Measurements from ENCODE around the gene CORO2B. TPM values are rescaled to one million over a fixed set of nuclear protein-coding genes. Genes with fewer than 3 reads are reported as not detected.

CORO2B gene
- total and polyA plus RNA-seq, 2 of the 4 experiments (the other 2 are of a cell fraction) = 9.3 to 39.3 TPM

DNA sequence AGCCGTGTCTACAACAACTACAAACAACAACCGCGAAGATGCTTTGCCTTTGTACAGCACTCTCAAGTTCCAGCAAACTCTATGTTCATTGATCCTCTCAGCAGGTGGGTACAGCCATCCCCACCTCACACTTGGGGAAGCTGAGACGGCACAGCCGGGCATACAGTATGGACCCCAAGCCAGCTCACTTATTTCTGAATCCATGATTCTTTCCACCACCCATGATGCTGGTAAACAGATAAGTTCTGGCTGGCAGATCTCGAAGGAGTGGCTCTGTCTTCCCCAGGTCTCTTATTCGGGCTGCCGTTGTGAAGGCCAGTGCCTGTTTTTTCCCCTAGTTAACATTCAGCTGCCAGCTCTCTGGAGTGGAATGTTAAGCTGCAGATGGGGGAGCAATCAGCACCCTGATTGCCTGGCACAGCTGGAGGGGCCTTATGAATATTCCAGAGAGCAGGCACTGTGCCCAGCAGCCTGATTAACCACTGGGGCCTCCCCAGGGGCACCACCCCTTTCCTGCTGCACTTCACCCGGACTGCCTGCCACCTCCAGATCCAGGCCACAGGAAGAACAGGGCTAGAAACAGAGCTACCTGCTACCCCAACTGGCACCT is 73.2 kb downstream of the CORO2B start:
- Histone ChIP-seq H3K4me1 (ENCODE audit: control insufficient read depth, insufficient read depth, low read length) (peaks cover 2% of the 10 kb centered on the region; the same call in 1 of the 2 replicates), H3K9me3 (ENCODE audit: control insufficient read depth, insufficient read depth, low read length) (no peaks in the 10 kb centered on the region), H3K18ac (ENCODE audit: low read depth, low read length) (no peak overlapping the region), H4K8ac (ENCODE audit: low read depth in 2 of 2, low read length in 2 of 2) (no peak overlapping the region), H3K56ac (ENCODE audit: extremely low read depth, insufficient read depth, low read length) (0 out of 2 replicates have a peak overlapping the region, but pooled peaks have one; percentile 5), H2BK15ac (ENCODE audit: low read depth, low read length) (no peak overlapping the region), H3K27ac (ENCODE audit: insufficient read depth, low read length) (no peak overlapping the region), H4K91ac (ENCODE audit: insufficient read depth, low read depth, low read length) (no peak overlapping the region), H3K27me3 (ENCODE audit: control insufficient read depth, insufficient read depth, low read length) (no peaks in the 10 kb centered on the region), H3K79me1 (ENCODE audit: low read depth in 1 of 2, low read length in 2 of 2) (no peaks in the 10 kb centered on the region; a peak in 1 of 4 replicates), H4K5ac (ENCODE audit: low read depth, low read length) (no peak overlapping the region), H3K4me3 (ENCODE audit: insufficient read depth, low read depth, low read length) (no peak overlapping the region), H3K14ac (replicated peaks; ENCODE audit: low read depth, low read length) (no peak overlapping the region), H3K9ac (ENCODE audit: low read depth, low read length) (no peak overlapping the region), H2BK20ac (ENCODE audit: low read depth, low read length) (no peak overlapping the region), H3K36me3 (ENCODE audit: control insufficient read depth, insufficient read depth, low read length) (no peaks in the 10 kb centered on the region; the same call in 1 of the 2 replicates), H2BK5ac (ENCODE audit: low read depth, low read length, poor library complexity, severe bottlenecking) (no peak overlapping the region), H3K4me2 (ENCODE audit: low read depth, low read length) (no peak overlapping the region), H4K20me1 (ENCODE audit: insufficient read depth, low read length) (no peaks in the 10 kb centered on the region; the same call in 1 of the 2 replicates), H2BK120ac (ENCODE audit: low read depth, low read length) (no peak overlapping the region), H3K23ac (ENCODE audit: low read depth, low read length) (no peak overlapping the region), H3K9me1 (ENCODE audit: insufficient read depth, low read length) (peaks cover 8% of the 10 kb centered on the region; the same call in 1 of the 2 replicates), H2AK9ac (replicated peaks; ENCODE audit: low read depth, low read length, poor library complexity) (no peak overlapping the region), H2AFZ (replicated peaks; ENCODE audit: low read length, poor library complexity) (no peak overlapping the region), H3K4ac (ENCODE audit: low read depth, low read length) (no peak overlapping the region), H2AK5ac (ENCODE audit: low read depth, low read length) (no peak overlapping the region)
- WGBS, 2 experiments (ENCODE audit: extremely low coverage in 2 of 2, insufficient read length in 1 of 2) = 49% methylated on average over 3 of the region's 9 CpGs; no CpG with 5 or more reads in 1 of the 2 experiments
- in situ Hi-C loops (cut with MboI; ENCODE audit: low sequenced_read_pairs) = no loop called here
- dilution Hi-C loops (cut with HindIII; ENCODE audit: low sequenced_read_pairs, unreplicated experiment) = no loop called here
- intact Hi-C loops (cut with micrococcal nuclease) = no loop called here
- TF ChIP-seq MXI1 (IDR thresholded peaks at IDR 0.05; ENCODE audit: borderline replicate concordance, low read depth, low read length) (no peak), RAD21 (IDR thresholded peaks at IDR 0.05; ENCODE audit: low read length) (no peak), CHD1 (IDR thresholded peaks at IDR 0.05; ENCODE audit: low read depth, low read length) (no peak), CEBPB (IDR thresholded peaks at IDR 0.05; ENCODE audit: low read depth, low read length) (no peak), BHLHE40 (IDR thresholded peaks at IDR 0.05; ENCODE audit: low read depth, low read length) (no peak), RFX5 (IDR thresholded peaks at IDR 0.05; ENCODE audit: low read depth, low read length) (no peak), MAZ (IDR thresholded peaks at IDR 0.05; ENCODE audit: borderline replicate concordance, low read depth, low read length) (no peak), FOS (IDR thresholded peaks at IDR 0.05; ENCODE audit: low read depth, low read length) (no peak), MAFK (IDR thresholded peaks at IDR 0.05; ENCODE audit: low read depth, low read length) (no peak), NFE2L2 (IDR thresholded peaks at IDR 0.05; ENCODE audit: low read depth, low read length) (no peak), POLR2A (IDR thresholded peaks at IDR 0.05; ENCODE audit: low read depth, low read length) (no peak), SMC3 (IDR thresholded peaks at IDR 0.05; ENCODE audit: low read depth, low read length) (no peak)
- TF ChIP-seq, protein P1, sequence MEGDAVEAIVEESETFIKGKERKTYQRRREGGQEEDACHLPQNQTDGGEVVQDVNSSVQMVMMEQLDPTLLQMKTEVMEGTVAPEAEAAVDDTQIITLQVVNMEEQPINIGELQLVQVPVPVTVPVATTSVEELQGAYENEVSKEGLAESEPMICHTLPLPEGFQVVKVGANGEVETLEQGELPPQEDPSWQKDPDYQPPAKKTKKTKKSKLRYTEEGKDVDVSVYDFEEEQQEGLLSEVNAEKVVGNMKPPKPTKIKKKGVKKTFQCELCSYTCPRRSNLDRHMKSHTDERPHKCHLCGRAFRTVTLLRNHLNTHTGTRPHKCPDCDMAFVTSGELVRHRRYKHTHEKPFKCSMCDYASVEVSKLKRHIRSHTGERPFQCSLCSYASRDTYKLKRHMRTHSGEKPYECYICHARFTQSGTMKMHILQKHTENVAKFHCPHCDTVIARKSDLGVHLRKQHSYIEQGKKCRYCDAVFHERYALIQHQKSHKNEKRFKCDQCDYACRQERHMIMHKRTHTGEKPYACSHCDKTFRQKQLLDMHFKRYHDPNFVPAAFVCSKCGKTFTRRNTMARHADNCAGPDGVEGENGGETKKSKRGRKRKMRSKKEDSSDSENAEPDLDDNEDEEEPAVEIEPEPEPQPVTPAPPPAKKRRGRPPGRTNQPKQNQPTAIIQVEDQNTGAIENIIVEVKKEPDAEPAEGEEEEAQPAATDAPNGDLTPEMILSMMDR (conservative IDR thresholded peaks at IDR 0.05; ENCODE audit: low read depth, low read length) = no peak
- TF ChIP-seq, protein P2, sequence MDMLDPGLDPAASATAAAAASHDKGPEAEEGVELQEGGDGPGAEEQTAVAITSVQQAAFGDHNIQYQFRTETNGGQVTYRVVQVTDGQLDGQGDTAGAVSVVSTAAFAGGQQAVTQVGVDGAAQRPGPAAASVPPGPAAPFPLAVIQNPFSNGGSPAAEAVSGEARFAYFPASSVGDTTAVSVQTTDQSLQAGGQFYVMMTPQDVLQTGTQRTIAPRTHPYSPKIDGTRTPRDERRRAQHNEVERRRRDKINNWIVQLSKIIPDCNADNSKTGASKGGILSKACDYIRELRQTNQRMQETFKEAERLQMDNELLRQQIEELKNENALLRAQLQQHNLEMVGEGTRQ (IDR thresholded peaks at IDR 0.05; ENCODE audit: low read depth, low read length) = no peak
- TF ChIP-seq, protein P3, sequence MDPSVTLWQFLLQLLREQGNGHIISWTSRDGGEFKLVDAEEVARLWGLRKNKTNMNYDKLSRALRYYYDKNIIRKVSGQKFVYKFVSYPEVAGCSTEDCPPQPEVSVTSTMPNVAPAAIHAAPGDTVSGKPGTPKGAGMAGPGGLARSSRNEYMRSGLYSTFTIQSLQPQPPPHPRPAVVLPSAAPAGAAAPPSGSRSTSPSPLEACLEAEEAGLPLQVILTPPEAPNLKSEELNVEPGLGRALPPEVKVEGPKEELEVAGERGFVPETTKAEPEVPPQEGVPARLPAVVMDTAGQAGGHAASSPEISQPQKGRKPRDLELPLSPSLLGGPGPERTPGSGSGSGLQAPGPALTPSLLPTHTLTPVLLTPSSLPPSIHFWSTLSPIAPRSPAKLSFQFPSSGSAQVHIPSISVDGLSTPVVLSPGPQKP (IDR thresholded peaks at IDR 0.05; ENCODE audit: borderline replicate concordance, low read depth, low read length) = no peak
- ChIA-PET POLR2A (ENCODE audit: unreplicated experiment) (no interaction called here), CTCF (no interaction called here)
- DNase-seq (no peak), ATAC-seq (ENCODE audit: low read depth) (peak; percentile 57; the same call in 1 of the 2 replicates)
- no TSS peak for BruUV-seq (replicated peaks)
